ENCODE measurements around the gene SLC8B1. TPM values are rescaled to one million over a fixed set of nuclear protein-coding genes. Genes with fewer than 3 reads are reported as not detected.

The SLC8B1 gene
- polyA plus RNA-seq, 1 donor (not counting 4 experiments of a cell fraction or from before 2014, with no cell fraction given) = 8.0 TPM

- Histone ChIP-seq H4K20me1 (ENCODE audit: control insufficient read depth, extremely low read depth, insufficient read depth, low read length) (no peaks in the 10 kb centered on the region), H3K27ac (ENCODE audit: control insufficient read depth, insufficient read depth, low read length) (no peak overlapping the region), H3K4me3 (ENCODE audit: control insufficient read depth in 2 of 3, extremely low read depth in 1 of 3, insufficient read depth in 2 of 3, low read depth in 1 of 3, low read length in 3 of 3) (no peak overlapping the region), H3K27me3 (ENCODE audit: control insufficient read depth, extremely low read depth, insufficient read depth, low read length) (no peaks in the 10 kb centered on the region), H3K79me2 (ENCODE audit: control insufficient read depth, insufficient read depth, low read length) (no peaks in the 10 kb centered on the region), H3K9me1 (ENCODE audit: control insufficient read depth, extremely low read depth, insufficient read depth, low read length) (no peaks in the 10 kb centered on the region), H3K9me3 (ENCODE audit: control insufficient read depth, low read depth, low read length) (no peaks in the 10 kb centered on the region), H3K36me3 (ENCODE audit: control insufficient read depth in 2 of 2, extremely low read depth in 1 of 2, insufficient read depth in 2 of 2, low read length in 2 of 2) (peaks cover 0 to 8% of the 10 kb centered on the region in 2 experiments), H3K9ac (ENCODE audit: control insufficient read depth, extremely low read depth, insufficient read depth, low read length) (no peak overlapping the region), H3K4me1 (ENCODE audit: control insufficient read depth, extremely low read depth, insufficient read depth, low read length) (no peaks in the 10 kb centered on the region), H2AFZ (ENCODE audit: control insufficient read depth, low read length) (no peak overlapping the region), H3K4me2 (ENCODE audit: control insufficient read depth, extremely low read depth, insufficient read depth, low read depth, low read length) (no peak overlapping the region)
- FAIRE-seq = no peak
- no peak for TF ChIP-seq CTCF (optimal IDR thresholded peaks at IDR 0.05 in 1 of 3, IDR thresholded peaks at IDR 0.05 in 1 of 3, conservative IDR thresholded peaks at IDR 0.05 in 1 of 3; ENCODE audit: extremely low read depth in 1 of 3, insufficient read depth in 2 of 3, low read length in 3 of 3)
- no peak for TF ChIP-seq EZH2 (IDR thresholded peaks at IDR 0.05; ENCODE audit: low read length)
- no peak for DNase-seq (ENCODE audit: low read depth, low spot score)
- dilution Hi-C loops (cut with MboI; ENCODE audit: extremely low pct_ligation_motif_present, low sequenced_read_pairs) = no loop called here
These were observed 63.5 kb downstream of the SLC8B1 start for GRCh38 chr12:113271466-113271852.

- dilution Hi-C loops (cut with MboI; ENCODE audit: extremely low pct_ligation_motif_present, low sequenced_read_pairs) = no loop called here
- no peak for FAIRE-seq
These were observed 64.2 kb downstream of the SLC8B1 start for GRCh38 chr12:113270709-113271009.

More at GRCh38 chr12:113270709-113271009, 64.2 kb downstream of the SLC8B1 start:
- Histone ChIP-seq H3K4me2 (ENCODE audit: control insufficient read depth, extremely low read depth, insufficient read depth, low read depth, low read length) (no peak overlapping the region), H3K9me1 (ENCODE audit: control insufficient read depth, extremely low read depth, insufficient read depth, low read length) (no peaks in the 10 kb centered on the region), H4K20me1 (ENCODE audit: control insufficient read depth, extremely low read depth, insufficient read depth, low read length) (no peaks in the 10 kb centered on the region), H2AFZ (ENCODE audit: control insufficient read depth, low read length) (no peak overlapping the region), H3K4me1 (ENCODE audit: control insufficient read depth, extremely low read depth, insufficient read depth, low read length) (no peaks in the 10 kb centered on the region), H3K4me3 (ENCODE audit: control insufficient read depth in 2 of 3, extremely low read depth in 1 of 3, insufficient read depth in 2 of 3, low read depth in 1 of 3, low read length in 3 of 3) (no peak overlapping the region), H3K27ac (ENCODE audit: control insufficient read depth, insufficient read depth, low read length) (no peak overlapping the region), H3K27me3 (ENCODE audit: control insufficient read depth, extremely low read depth, insufficient read depth, low read length) (no peaks in the 10 kb centered on the region), H3K79me2 (ENCODE audit: control insufficient read depth, insufficient read depth, low read length) (no peaks in the 10 kb centered on the region), H3K9me3 (ENCODE audit: control insufficient read depth, low read depth, low read length) (no peaks in the 10 kb centered on the region), H3K36me3 (ENCODE audit: control insufficient read depth in 2 of 2, extremely low read depth in 1 of 2, insufficient read depth in 2 of 2, low read length in 2 of 2) (peaks cover 0 to 11% of the 10 kb centered on the region in 2 experiments), H3K9ac (ENCODE audit: control insufficient read depth, extremely low read depth, insufficient read depth, low read length) (no peak overlapping the region)
- TF ChIP-seq CTCF (optimal IDR thresholded peaks at IDR 0.05 in 1 of 3, IDR thresholded peaks at IDR 0.05 in 1 of 3, conservative IDR thresholded peaks at IDR 0.05 in 1 of 3; ENCODE audit: extremely low read depth in 1 of 3, insufficient read depth in 2 of 3, low read length in 3 of 3) (no peak), EZH2 (IDR thresholded peaks at IDR 0.05; ENCODE audit: low read length) (no peak)
- DNase-seq (ENCODE audit: low read depth, low spot score) = no peak

All from keratinocyte (primary cell).